Tibial nerve (tissue), 4 donors: ENCODE results near the gene STYXL2. TPM values are rescaled to one million over a fixed set of nuclear protein-coding genes. Genes with fewer than 3 reads are reported as not detected.

ENCODE experiments used
- DNase-seq, 2 donors: peaks; one replicate each; pipeline ENCODE4 v3.0.0-alpha.2; 2019; ENCODE audit warnings: low spot score in 2 of 2
- H3K27ac ChIP-seq, 4 donors: fragments of 200-600 bp; sonication (generic) in 3 of 4; one replicate each; pipeline ENCODE4 v1.5.1; 2017 to 2019; ENCODE audit warnings: mild to moderate bottlenecking in 1 of 4
- H3K27me3 ChIP-seq, 2 donors: fragments of 200-600 bp; sonication (generic) in 1 of 2; one replicate each; pipeline versions ENCODE4 v1.5.1 to v1.6.0; 2017 to 2019
- H3K36me3 ChIP-seq, 3 donors: fragments of 200-600 bp; sonication (generic); one replicate each; pipeline ENCODE4 v1.5.1; 2018 to 2019
- H3K4me1 ChIP-seq, 4 donors: fragments of 200-600 bp; sonication (generic) in 3 of 4; one replicate each; pipeline ENCODE4 v1.5.1; 2017 to 2019
- H3K4me3 ChIP-seq, 4 donors: fragments of 200-600 bp; sonication (generic) in 3 of 4; one replicate each; pipeline ENCODE4 v1.5.1; 2017 to 2019; ENCODE audit warnings: mild to moderate bottlenecking in 1 of 4, moderate library complexity in 1 of 4
- H3K9me3 ChIP-seq, 4 donors: fragments of 200-600 bp; sonication (generic) in 3 of 4; one replicate each; pipeline ENCODE4 v1.5.1; 2017 to 2019
- CTCF ChIP-seq, 5 experiments: fragments of 200-600 bp in 3 of 5; fragments of 450-650 bp in 2 of 5; sonication (generic) in 3 of 5; IDR thresholded peaks; one replicate each; pipeline ENCODE4 v1.5.1; 2016 to 2019; ENCODE audit warnings: antibody characterized with exemption in 5 of 5, mild to moderate bottlenecking in 3 of 5, moderate library complexity in 2 of 5
- EP300 ChIP-seq, 2 donors: sonication (generic); formaldehyde crosslinking; IDR thresholded peaks; one replicate each; pipeline ENCODE4 v1.6.1; 2017; ENCODE audit warnings: antibody characterized with exemption in 2 of 2, mild to moderate bottlenecking in 1 of 2
- POLR2A ChIP-seq, 2 donors: fragments of 450-650 bp; IDR thresholded peaks; one replicate each; pipeline ENCODE4 v1.6.1; 2017; ENCODE audit warnings: antibody characterized with exemption in 2 of 2, mild to moderate bottlenecking in 2 of 2, moderate library complexity in 2 of 2
- WGBS, 2 donors: methylation state at CpG; one replicate each; pipeline ENCODE4 v1.1.5; 2018; 5-methylcytosine and 5-hydroxymethylcytosine counted together
- total RNA-seq, 4 donors: library from RNA; depleted of rRNA; stranded (reverse); fragments of >200 nt; gene quantifications; one replicate each; pipeline ENCODE4 v1.1.0, GENCODE V29; 2016

STYXL2 gene
- total RNA-seq, 4 donors from 2014 or later, result 0.22 TPM; not detected in 3

- no peak for DNase-seq
- no peaks in the 10 kb centered on the region for H3K9me3 ChIP-seq
- peaks cover 0 to 28% of the 10 kb centered on the region in 2 donors for H3K27me3 ChIP-seq
- no peak overlapping the region for H3K4me3 ChIP-seq
- H3K36me3 ChIP-seq, result no peaks in the 10 kb centered on the region
- no peak overlapping the region for H3K27ac ChIP-seq
- TF ChIP-seq EP300 (IDR thresholded peaks at IDR 0.05) (no peak), CTCF (IDR thresholded peaks at IDR 0.05) (no peak), POLR2A (IDR thresholded peaks at IDR 0.05) (no peak)
- H3K4me1 ChIP-seq, result no peaks in the 10 kb centered on the region
Measured at GRCh38 chr1:167077868-167078210, 16.0 kb upstream of the STYXL2 start.

- no peak for TF ChIP-seq CTCF (IDR thresholded peaks at IDR 0.05)
- TF ChIP-seq POLR2A (IDR thresholded peaks at IDR 0.05), result no peak
- no peak for TF ChIP-seq EP300 (IDR thresholded peaks at IDR 0.05)
- Histone ChIP-seq H3K4me1 (no peaks in the 10 kb centered on the region), H3K4me3 (no peak overlapping the region), H3K27me3 (peaks cover 0 to 28% of the 10 kb centered on the region in 2 donors), H3K27ac (peak overlapping the region in 1 of 4 donors; percentile 52), H3K36me3 (no peaks in the 10 kb centered on the region), H3K9me3 (no peaks in the 10 kb centered on the region)
- 67 to 70% methylated on average over 8 of the region's 8 CpGs for WGBS, 2 donors
- DNase-seq, result no peak
Measured at GRCh38 chr1:167081594-167082156, 12.2 kb upstream of the STYXL2 start.

- 58 to 64% methylated on average over 11 of the region's 11 CpGs for WGBS, 2 donors
- no peak overlapping the region for H3K4me3 ChIP-seq
- no peak for DNase-seq
Measured at GRCh38 chr1:167082511-167083027, 11.3 kb upstream of the STYXL2 start.

GRCh38 chr1:167083066-167083665, 10.7 kb upstream of the STYXL2 start:
- Histone ChIP-seq H3K27ac (peak overlapping the region in 1 of 4 donors; percentile 56), H3K4me1 (no peaks in the 10 kb centered on the region), H3K27me3 (peaks cover 0 to 28% of the 10 kb centered on the region in 2 donors), H3K36me3 (no peaks in the 10 kb centered on the region), H3K9me3 (no peaks in the 10 kb centered on the region), H3K4me3 (no peak overlapping the region)
- WGBS, 2 donors, result 45 to 46% methylated on average over 6 of the region's 6 CpGs
- TF ChIP-seq EP300 (IDR thresholded peaks at IDR 0.05), result no peak
- TF ChIP-seq CTCF (IDR thresholded peaks at IDR 0.05), result no peak
- no peak for TF ChIP-seq POLR2A (IDR thresholded peaks at IDR 0.05)
- no peak for DNase-seq

More at GRCh38 chr1:167082511-167083027, 11.3 kb upstream of the STYXL2 start:
- peak overlapping the region in 1 of 4 donors; percentile 56 for H3K27ac ChIP-seq
- H3K36me3 ChIP-seq, result no peaks in the 10 kb centered on the region
- H3K9me3 ChIP-seq, result no peaks in the 10 kb centered on the region
- H3K4me1 ChIP-seq, result no peaks in the 10 kb centered on the region
- no peak for TF ChIP-seq EP300 (IDR thresholded peaks at IDR 0.05)
- TF ChIP-seq CTCF (IDR thresholded peaks at IDR 0.05), result no peak
- no peak for TF ChIP-seq POLR2A (IDR thresholded peaks at IDR 0.05)
- peaks cover 0 to 28% of the 10 kb centered on the region in 2 donors for H3K27me3 ChIP-seq

- TF ChIP-seq POLR2A (IDR thresholded peaks at IDR 0.05), result no peak
- H3K9me3 ChIP-seq, result no peaks in the 10 kb centered on the region
- H3K27ac ChIP-seq, result peak overlapping the region in 1 of 4 donors; percentile 56
- H3K27me3 ChIP-seq, result peaks cover 0 to 22% of the 10 kb centered on the region in 2 donors
- H3K4me1 ChIP-seq, result no peaks in the 10 kb centered on the region
- H3K4me3 ChIP-seq, result no peak overlapping the region
- DNase-seq, result no peak
- H3K36me3 ChIP-seq, result no peaks in the 10 kb centered on the region
- WGBS, 2 donors, result 92 to 100% methylated on average over 3 of the region's 3 CpGs
Measured at GRCh38 chr1:167083871-167084270, 10.0 kb upstream of the STYXL2 start.
